Activated effector memory CD4-positive, alpha-beta T cell treated with anti-CD3 and anti-CD28 coated beads, Interleukin-2, amount 50 U/mL, for 16 hours (primary cell): Measurements from ENCODE around the gene SNORC.

Experiments
- DNase-seq: peaks from one replicate; pipeline ENCODE4 v3.0.0-alpha.2; 2020

The SNORC gene

GRCh38 chr2:232884001-232884421 lies 13.9 kb downstream of the SNORC start:
- peak; percentile 53 for DNase-seq

- DNase-seq, result peak; percentile 57
Observed at GRCh38 chr2:232884549-232885263, 14.6 kb downstream of the SNORC start.

GRCh38 chr2:232885264-232885961 lies 15.3 kb downstream of the SNORC start:
- DNase-seq, result peak; percentile 53

GRCh38 chr2:232886176-232886575 lies 16.1 kb downstream of the SNORC start:
- DNase-seq, result peak; percentile 30

GRCh38 chr2:232886632-232887031 lies 16.6 kb downstream of the SNORC start:
- peak; percentile 25 for DNase-seq

- DNase-seq, result peak; percentile 52
Observed at GRCh38 chr2:232887171-232887850, 17.2 kb downstream of the SNORC start.

GRCh38 chr2:232888099-232888836 lies 18.2 kb downstream of the SNORC start:
- peak; percentile 21 for DNase-seq

GRCh38 chr2:232888839-232889529 lies 18.9 kb downstream of the SNORC start:
- DNase-seq, result peak; percentile 34

- DNase-seq, result peak; percentile 57
Observed at GRCh38 chr2:232889876-232890401, 19.9 kb downstream of the SNORC start.

- no peak for DNase-seq
Observed at GRCh38 chr2:232890536-232890895, 20.5 kb downstream of the SNORC start.

- no peak for DNase-seq
Observed at GRCh38 chr2:232890896-232891601, 21.0 kb downstream of the SNORC start.

- no peak for DNase-seq
Observed at GRCh38 chr2:232891621-232892071, 21.6 kb downstream of the SNORC start.

- no peak for DNase-seq
Observed at GRCh38 chr2:232892221-232892620, 22.2 kb downstream of the SNORC start.

GRCh38 chr2:232892843-232893242 lies 22.8 kb downstream of the SNORC start:
- no peak for DNase-seq

- peak; percentile 55 for DNase-seq
Observed at GRCh38 chr2:232893834-232894233, 23.8 kb downstream of the SNORC start.

- DNase-seq, result peak; percentile 60
Observed at GRCh38 chr2:232894251-232894650, 24.2 kb downstream of the SNORC start.

GRCh38 chr2:232894746-232895145 lies 24.7 kb downstream of the SNORC start:
- no peak for DNase-seq

- DNase-seq, result no peak
Observed at GRCh38 chr2:232896111-232896510, 26.0 kb downstream of the SNORC start.

- no peak for DNase-seq
Observed at GRCh38 chr2:232896720-232897597, 26.9 kb downstream of the SNORC start.
